PC-3 (cell line): ENCODE measurements around the gene RETREG1. TPM values are rescaled to one million over a fixed set of nuclear protein-coding genes. Genes with fewer than 3 reads are reported as not detected.
A peak's percentile ranks its signal among the peaks of the same experiment; 100 is the strongest.

Experiments
- ATAC-seq: fragments of 200-7000 bp; cut with Tn5 transposase; 2 replicates; pipeline ENCODE4 v1.9.1; 2020; ENCODE audit warnings: mild to moderate bottlenecking, moderate library complexity
- BruUV-seq: library from RNA; stranded (reverse); fragments of 400-500 nt; replicated peaks from 2 replicates; lab custom pipeline; 2021; lab: Mats Ljungman, UMichigan
- CTCF ChIA-PET: fragments of 300-600 bp; sonication (Branson Sonifier 250); formaldehyde crosslinking; loops from one replicate; lab custom pipeline; 2022; ENCODE audit warnings: antibody characterized with exemption; lab: Charles Lee
- POLR2A ChIA-PET: fragments of 300-600 bp; sonication (Branson Sonifier 250); formaldehyde crosslinking; loops from one replicate; lab custom pipeline; 2022; ENCODE audit warnings: antibody characterized with exemption; ENCODE audit not compliant: unreplicated experiment; lab: Charles Lee
- DNase-seq: peaks from one replicate; pipeline ENCODE4 v3.0.0-alpha.2; 2015
- H2AFZ ChIP-seq: fragments of 300-600 bp; sonication (generic); 2 replicates; pipeline ENCODE4 v1.6.0; 2016; ENCODE audit warnings: antibody characterized with exemption, low read length
- H3F3A ChIP-seq: fragments of 300-600 bp; sonication (generic); one replicate; pipeline ENCODE4 v1.6.0; 2017; ENCODE audit warnings: antibody characterized with exemption, low read length, control low read depth, mild to moderate bottlenecking; ENCODE audit not compliant: unreplicated experiment
- H3K27ac ChIP-seq: fragments of 300-600 bp; sonication (generic); 2 replicates; pipeline ENCODE4 v1.5.1; 2016; ENCODE audit warnings: mild to moderate bottlenecking, low read length
- H3K27me3 ChIP-seq: fragments of 300-600 bp; sonication (generic); 2 replicates; pipeline ENCODE4 v1.6.1; 2016; ENCODE audit warnings: low read length, mixed read lengths
- H3K36me3 ChIP-seq: fragments of 300-600 bp; sonication (generic); 2 replicates; pipeline ENCODE4 v1.6.1; 2016; ENCODE audit warnings: low read depth, mixed run types, low read length, mixed read lengths
- H3K4me1 ChIP-seq: fragments of 300-600 bp; sonication (generic); 2 replicates; pipeline ENCODE4 v1.5.1; 2016; ENCODE audit warnings: low read length; ENCODE audit not compliant: insufficient read depth
- H3K4me2 ChIP-seq: fragments of 300-600 bp; sonication (generic); 2 replicates; pipeline ENCODE4 v1.6.0; 2016; ENCODE audit warnings: low read length
- H3K4me3 ChIP-seq: fragments of 300-600 bp; sonication (generic); 2 replicates; pipeline ENCODE4 v1.5.1; 2016; ENCODE audit warnings: mild to moderate bottlenecking, low read length, mixed read lengths
- H3K79me2 ChIP-seq: fragments of 300-600 bp; sonication (generic); 2 replicates; pipeline ENCODE4 v1.6.1; 2017; ENCODE audit warnings: low read length, mixed read lengths
- H3K9ac ChIP-seq: fragments of 300-600 bp; sonication (generic); 2 replicates; pipeline ENCODE4 v1.6.0; 2016; ENCODE audit warnings: mild to moderate bottlenecking, low read length
- H3K9me2 ChIP-seq: fragments of 300-600 bp; sonication (generic); replicated peaks from 2 replicates; pipeline ENCODE4 v1.6.1; 2016; ENCODE audit warnings: mixed run types, low read length, mixed read lengths
- H3K9me3 ChIP-seq: fragments of 300-600 bp; sonication (generic); 2 replicates; pipeline ENCODE4 v1.6.1; 2016; ENCODE audit warnings: low read length, mixed read lengths
- H4K20me1 ChIP-seq: fragments of 300-600 bp; sonication (generic); 2 replicates; pipeline ENCODE4 v1.6.1; 2016; ENCODE audit warnings: low read length, mixed read lengths
- CTCF ChIP-seq: fragments of 300-600 bp; sonication (generic); conservative IDR thresholded peaks from 2 replicates; pipeline ENCODE4 v1.5.1; 2017; ENCODE audit warnings: antibody characterized with exemption, low read depth, mild to moderate bottlenecking, low read length
- EZH2 ChIP-seq: fragments of 300-600 bp; sonication (generic); IDR thresholded peaks from one replicate; pipeline ENCODE4 v1.6.1; 2017; ENCODE audit warnings: antibody characterized with exemption, mild to moderate bottlenecking, low read length; ENCODE audit not compliant: unreplicated experiment
- EZH2phosphoT487 ChIP-seq: fragments of 300-600 bp; sonication (generic); IDR thresholded peaks from 2 replicates; pipeline ENCODE4 v1.6.1; 2018; ENCODE audit warnings: mild to moderate bottlenecking, antibody characterized with exemption, low read length, borderline replicate concordance
- intact Hi-C: fragments of 100-400 bp; cut with micrococcal nuclease; formaldehyde crosslinking; loops from 2 replicates; pipeline ENCODE4 v1.9.0; 2023
- total RNA-seq: library from RNA; depleted of rRNA; stranded (reverse); fragments of >200 nt; gene quantifications from 2 replicates; pipeline ENCODE4 v1.2.3, GENCODE V29; 2014

RETREG1 gene
- total RNA-seq, 1 experiment from 2014 or later = 1.7 TPM

- BruUV-seq = no TSS peak
- H3K4me3 ChIP-seq = no peak overlapping the region
- no peaks in the 10 kb centered on the region for H3K36me3 ChIP-seq
- no peak overlapping the region for H3K9ac ChIP-seq
- no peaks in the 10 kb centered on the region for H3K9me3 ChIP-seq
- no peak for TF ChIP-seq EZH2phosphoT487
- TF ChIP-seq EZH2 = no peak
- no peak for TF ChIP-seq CTCF
- no peak overlapping the region for H2AFZ ChIP-seq
- ATAC-seq (no peak), DNase-seq (no peak)
- H3K4me1 ChIP-seq = no peaks in the 10 kb centered on the region
- H3K9me2 ChIP-seq = no peaks in the 10 kb centered on the region
- H4K20me1 ChIP-seq = no peaks in the 10 kb centered on the region
- intact Hi-C loops = no loop called here
- ChIA-PET CTCF (no interaction called here), POLR2A (no interaction called here)
- H3K27ac ChIP-seq = no peak overlapping the region
- no peaks in the 10 kb centered on the region for H3F3A ChIP-seq
- H3K4me2 ChIP-seq = no peak overlapping the region
- H3K27me3 ChIP-seq = peaks cover 55% of the 10 kb centered on the region
- no peaks in the 10 kb centered on the region for H3K79me2 ChIP-seq
These were observed 11.6 kb upstream of the RETREG1 start for GRCh38 chr5:16628376-16628775.

DNA sequence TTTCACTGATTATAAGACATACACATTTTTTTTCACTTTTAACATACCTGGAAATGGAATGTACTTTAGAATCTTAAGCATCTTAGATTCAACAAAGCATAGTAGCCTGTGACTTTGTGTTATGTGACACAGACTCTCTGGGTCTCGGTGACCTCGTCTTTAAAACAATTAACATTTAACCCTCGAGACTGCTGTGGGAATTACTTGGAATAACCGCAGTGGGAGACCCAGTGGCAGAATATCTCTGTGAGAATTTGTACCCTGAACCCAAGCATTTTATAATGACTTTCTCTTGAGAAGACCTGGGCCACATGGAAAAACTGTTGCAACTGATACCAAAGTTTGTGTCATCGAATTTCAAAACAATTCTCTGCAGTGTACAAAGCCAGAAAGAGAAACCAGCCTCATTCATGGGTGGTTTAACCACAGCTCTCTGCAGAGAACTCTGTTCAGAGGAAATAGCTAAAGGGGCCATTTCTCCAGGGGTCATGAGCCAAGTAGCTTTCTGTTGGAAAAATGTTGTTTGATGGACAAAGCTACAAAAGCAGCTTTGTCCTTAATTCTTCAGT lies 10.0 kb upstream of the RETREG1 start:
- no peak overlapping the region for H2AFZ ChIP-seq
- no peaks in the 10 kb centered on the region for H3K36me3 ChIP-seq
- H4K20me1 ChIP-seq = no peaks in the 10 kb centered on the region
- no peak overlapping the region for H3K4me2 ChIP-seq
- BruUV-seq = no TSS peak
- ChIA-PET POLR2A (no interaction called here), CTCF (no interaction called here)
- intact Hi-C loops = no loop called here
- DNase-seq (no peak), ATAC-seq (no peak)
- H3K79me2 ChIP-seq = no peaks in the 10 kb centered on the region
- no peaks in the 10 kb centered on the region for H3K9me3 ChIP-seq
- no peak overlapping the region for H3K9ac ChIP-seq
- peaks cover 63% of the 10 kb centered on the region for H3K27me3 ChIP-seq
- no peak overlapping the region for H3K27ac ChIP-seq
- no peak overlapping the region for H3K4me3 ChIP-seq
- H3F3A ChIP-seq = no peaks in the 10 kb centered on the region
- TF ChIP-seq CTCF (no peak), EZH2 (peak; percentile 53)
- no peaks in the 10 kb centered on the region for H3K4me1 ChIP-seq
- H3K9me2 ChIP-seq = no peaks in the 10 kb centered on the region

DNA sequence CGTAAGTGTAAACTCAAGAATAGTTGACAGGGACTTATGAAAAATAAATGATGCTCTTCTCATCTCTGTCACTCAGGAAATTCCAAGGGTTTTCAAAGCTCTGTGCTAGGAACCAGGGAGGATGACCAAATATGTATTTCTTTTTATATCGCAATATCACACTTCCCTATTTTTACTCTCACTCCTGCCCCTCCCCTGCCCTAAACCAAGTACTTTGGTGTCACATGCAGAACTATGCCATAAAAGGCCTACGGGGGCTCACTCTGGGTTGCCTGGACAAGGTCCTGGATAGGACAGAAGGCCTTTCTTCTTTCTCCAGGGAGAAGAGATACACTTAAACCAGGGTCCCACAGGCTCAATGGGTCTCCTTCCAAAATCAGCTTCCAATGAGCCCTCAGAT lies 8.3 kb upstream of the RETREG1 start:
- POLR2A ChIA-PET = no interaction called here
- Histone ChIP-seq H3K36me3 (no peaks in the 10 kb centered on the region), H3K27me3 (peaks cover 70% of the 10 kb centered on the region), H3K9me3 (no peaks in the 10 kb centered on the region), H3K9ac (no peak overlapping the region), H4K20me1 (no peaks in the 10 kb centered on the region), H3F3A (no peaks in the 10 kb centered on the region), H3K27ac (no peak overlapping the region), H3K4me1 (no peaks in the 10 kb centered on the region), H3K79me2 (no peaks in the 10 kb centered on the region), H3K9me2 (no peaks in the 10 kb centered on the region), H2AFZ (no peak overlapping the region), H3K4me3 (no peak overlapping the region), H3K4me2 (no peak overlapping the region)
- DNase-seq (no peak), ATAC-seq (no peak)
- TF ChIP-seq EZH2phosphoT487 = no peak
- TF ChIP-seq EZH2 = no peak
- no peak for TF ChIP-seq CTCF
- no TSS peak for BruUV-seq
- intact Hi-C loops = no loop called here
- CTCF ChIA-PET = no interaction called here
